Cardiac septum (tissue), 1 donor: ENCODE results near the gene EDA. TPM values are rescaled to one million over a fixed set of nuclear protein-coding genes. Genes with fewer than 3 reads are reported as not detected.

Experiments used
- DNase-seq: peaks from one replicate; pipeline ENCODE4 v3.0.0-alpha.2; 2020; ENCODE audit warnings: low spot score
- intact Hi-C: fragments of 100-400 bp; cut with DNase I; formaldehyde crosslinking; loops from one replicate; pipeline ENCODE4 v1.14.0; 2022
- long read RNA-seq: library from polyadenylated mRNA; unstranded; transcript quantifications from one replicate; pipeline ENCODE4 v2.0.0, GENCODE V29; 2021
- total RNA-seq: library from RNA; stranded (reverse); fragmentation: NEBNext Ultra II Directional; extraction: Animal tissue kit (Norgen Biotek cat#: 25700); gene quantifications from one replicate; pipeline ENCODE4 v1.2.1, GENCODE V29; 2021
- donor health status: DM: no; HTN: no; CAD: no.

Gene EDA
- total RNA-seq: 5.9 TPM
- long read RNA-seq, partial matches to known transcripts: 0 of 7 reads
- long read RNA-seq, other reads (novel, unspliced or antisense): 7 of 7 reads

GRCh38 chrX:69615779-69616456, at the start of gene EDA:
Gene EDA (plus strand): TSS chrX:69616113.
- DNase-seq: peak; percentile 85
- intact Hi-C loops: loop anchor here (2.0 to 10.0 kb wide), 3 partner anchors 77 to 794 kb away; no protein-coding TSS in a partner anchor

- no peak for DNase-seq
- intact Hi-C loops: no loop called here
These were observed 47.1 kb upstream of the EDA start for GRCh38 chrX:69568828-69569227.

GRCh38 chrX:69597399-69597798, 18.5 kb upstream of the EDA start:
- DNase-seq: no peak
- intact Hi-C loops: no loop called here

GRCh38 chrX:69600182-69600581, 15.7 kb upstream of the EDA start:
- intact Hi-C loops: no loop called here
- no peak for DNase-seq

GRCh38 chrX:69603566-69604194, 12.2 kb upstream of the EDA start:
- DNase-seq: no peak
- intact Hi-C loops: no loop called here

GRCh38 chrX:69605521-69605920, 10.4 kb upstream of the EDA start:
- DNase-seq: no peak
- intact Hi-C loops: no loop called here

- intact Hi-C loops: no loop called here
- DNase-seq: no peak
These were observed 8.3 kb upstream of the EDA start for GRCh38 chrX:69607616-69608015.

GRCh38 chrX:69613946-69614345, 2.0 kb upstream of the EDA start:
- intact Hi-C loops: loop anchor here (10.0 kb wide), 1 partner anchor 421 kb away; no protein-coding TSS in a partner anchor
- DNase-seq: no peak

- intact Hi-C loops: loop anchor here (5.0 to 10.0 kb wide), 2 partner anchors 420 to 793 kb away; no protein-coding TSS in a partner anchor
These were observed 1.0 kb upstream of the EDA start for GRCh38 chrX:69614886-69615285.

GRCh38 chrX:69615342-69615741, 571 bp upstream of the EDA start:
- no peak for DNase-seq
- intact Hi-C loops: loop anchor here (5.0 to 10.0 kb wide), 2 partner anchors 419 to 793 kb away; no protein-coding TSS in a partner anchor

More at GRCh38 chrX:69614886-69615285, 1.0 kb upstream of the EDA start:
- no peak for DNase-seq

- intact Hi-C loops: loop anchor here (2.0 to 10.0 kb wide), 3 partner anchors 78 to 794 kb away; no protein-coding TSS in a partner anchor
- DNase-seq: no peak
These were observed 717 bp downstream of the EDA start for GRCh38 chrX:69616457-69617203.

- intact Hi-C loops: loop anchor here (5.0 to 10.0 kb wide), 2 partner anchors 416 to 797 kb away; no protein-coding TSS in a partner anchor
These were observed 2.9 kb downstream of the EDA start for GRCh38 chrX:69618803-69619202.

GRCh38 chrX:69626129-69626528, 10.2 kb downstream of the EDA start:
- intact Hi-C loops: no loop called here
- DNase-seq: no peak

More at GRCh38 chrX:69618803-69619202, 2.9 kb downstream of the EDA start:
- DNase-seq: no peak

GRCh38 chrX:69627744-69628143, 11.8 kb downstream of the EDA start:
- intact Hi-C loops: no loop called here
- no peak for DNase-seq

- intact Hi-C loops: no loop called here
- DNase-seq: no peak
These were observed 14.2 kb downstream of the EDA start for GRCh38 chrX:69630147-69630546.

GRCh38 chrX:69664693-69665092, 48.8 kb downstream of the EDA start:
- intact Hi-C loops: no loop called here
- DNase-seq: no peak

- intact Hi-C loops: no loop called here
These were observed 54.2 kb downstream of the EDA start for GRCh38 chrX:69670001-69670555.

GRCh38 chrX:69674891-69675290, 59.0 kb downstream of the EDA start:
- no peak for DNase-seq
- intact Hi-C loops: no loop called here

More at GRCh38 chrX:69670001-69670555, 54.2 kb downstream of the EDA start:
- no peak for DNase-seq

- intact Hi-C loops: no loop called here
- no peak for DNase-seq
These were observed 89.9 kb downstream of the EDA start for GRCh38 chrX:69705818-69706217.

- intact Hi-C loops: no loop called here
- no peak for DNase-seq
These were observed 102.2 kb downstream of the EDA start for GRCh38 chrX:69718102-69718501.
